ENCODE measurements around the gene SPATA6L.

SPATA6L gene

DNA sequence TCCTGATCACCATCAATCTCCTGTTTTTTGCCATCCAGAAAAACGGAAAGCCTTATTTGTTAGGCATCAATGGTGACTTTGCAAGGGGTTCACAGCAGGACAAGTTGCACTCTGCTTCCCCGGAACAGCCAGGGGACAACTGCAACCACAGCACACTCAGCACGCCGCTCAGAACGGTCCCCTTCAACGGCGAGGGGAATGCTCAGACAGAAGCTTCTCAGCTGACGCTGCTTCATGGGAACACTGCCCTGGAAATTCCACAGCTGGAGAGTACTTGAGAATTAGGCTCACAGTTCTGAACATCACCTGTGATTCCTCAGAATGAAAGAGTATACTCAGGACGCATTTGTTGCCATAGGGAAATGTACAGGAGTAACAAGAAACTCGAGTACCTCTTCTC is 44.3 kb downstream of the SPATA6L start:
- DNase-seq = no peak

GRCh38 chr9:4620881-4621555 is 45.3 kb downstream of the SPATA6L start:
- no peak for DNase-seq

- DNase-seq = peak in 2 of 5 experiments; percentile 28 to 81
Measured at GRCh38 chr9:4620057-4620765, 46.1 kb downstream of the SPATA6L start.

DNA sequence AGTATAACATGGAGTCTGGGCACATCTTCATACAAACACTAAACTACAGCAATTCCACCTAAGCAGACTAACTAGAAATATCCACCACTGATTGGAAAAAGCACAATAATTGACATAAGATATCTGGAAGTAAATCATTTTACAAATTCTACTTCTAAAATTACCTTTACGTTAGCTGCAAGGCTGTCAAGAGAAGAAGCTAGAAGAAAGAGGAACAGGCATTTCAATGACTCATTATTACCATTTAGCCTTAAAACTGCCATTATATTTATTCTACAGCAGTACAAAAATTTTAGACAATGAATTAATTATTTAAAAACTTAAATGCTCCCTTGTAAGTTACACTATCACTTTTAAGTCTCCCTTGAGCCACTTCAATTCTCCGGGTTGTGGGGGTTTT is 47.6 kb downstream of the SPATA6L start:
- no peak for DNase-seq

GRCh38 chr9:4617752-4618151 is 48.5 kb downstream of the SPATA6L start:
- DNase-seq = no peak

DNA sequence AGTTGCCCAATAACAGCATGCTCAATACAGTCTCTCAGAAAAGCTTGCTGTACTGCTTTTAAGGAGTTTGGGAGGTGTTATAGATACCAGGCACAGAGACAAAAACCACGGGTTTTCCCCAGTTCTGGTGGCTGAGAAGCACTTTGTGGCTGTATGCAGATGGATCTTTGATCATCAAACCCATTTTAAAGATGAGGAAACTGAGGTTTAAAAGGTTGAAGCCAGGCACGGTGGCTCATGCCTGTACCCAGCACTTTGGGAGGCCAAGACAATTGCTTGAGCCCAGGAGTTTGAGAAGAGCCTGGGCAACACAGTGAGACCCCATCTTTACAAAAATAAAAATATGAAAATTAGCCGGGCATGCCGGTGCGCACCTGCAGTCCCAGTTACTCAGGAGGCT is 50.5 kb downstream of the SPATA6L start:
- DNase-seq = no peak

DNA sequence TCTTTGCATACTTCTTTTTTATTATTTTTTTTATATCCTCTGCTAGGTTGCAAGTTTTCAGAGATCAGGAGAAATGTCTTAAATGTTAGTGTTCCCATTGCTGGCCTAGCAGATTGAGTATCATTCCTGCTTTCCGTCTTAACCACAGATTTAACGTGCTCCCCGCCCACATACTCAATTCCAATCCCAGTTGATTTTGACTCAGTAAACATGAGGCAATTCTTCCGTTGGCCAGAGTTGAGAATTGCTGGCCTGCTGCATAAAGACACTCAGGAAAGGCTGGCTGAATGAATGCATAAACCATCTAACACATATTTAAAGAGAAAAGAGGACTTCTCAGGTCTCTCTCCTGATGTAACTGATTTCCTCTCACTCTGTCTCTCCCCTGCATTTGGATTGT is 51.0 kb downstream of the SPATA6L start:
- no peak for DNase-seq

DNA sequence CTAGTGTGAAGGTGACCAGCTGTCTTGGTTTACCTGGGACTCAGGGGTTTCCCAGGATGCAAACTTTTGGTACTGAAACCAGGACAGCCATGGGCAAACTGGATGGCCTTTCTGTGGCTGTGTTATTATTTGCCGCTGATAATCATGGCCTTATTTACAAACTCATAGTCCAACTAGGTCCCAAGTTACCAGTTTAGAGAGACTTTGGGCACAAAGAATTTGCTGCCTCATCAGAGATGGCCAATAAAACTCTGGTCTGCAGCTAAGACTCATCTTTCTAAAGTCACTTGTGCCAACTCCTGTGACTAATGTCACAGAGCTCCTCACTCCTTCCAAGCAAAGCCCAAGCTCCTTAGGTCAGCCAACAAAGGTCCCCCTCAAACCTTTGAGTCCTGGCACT is 51.7 kb downstream of the SPATA6L start:
- DNase-seq = no peak

GRCh38 chr9:4606033-4606432 is 60.2 kb downstream of the SPATA6L start:
- DNase-seq = peak in 2 of 5 experiments; percentile 9 to 59

DNA sequence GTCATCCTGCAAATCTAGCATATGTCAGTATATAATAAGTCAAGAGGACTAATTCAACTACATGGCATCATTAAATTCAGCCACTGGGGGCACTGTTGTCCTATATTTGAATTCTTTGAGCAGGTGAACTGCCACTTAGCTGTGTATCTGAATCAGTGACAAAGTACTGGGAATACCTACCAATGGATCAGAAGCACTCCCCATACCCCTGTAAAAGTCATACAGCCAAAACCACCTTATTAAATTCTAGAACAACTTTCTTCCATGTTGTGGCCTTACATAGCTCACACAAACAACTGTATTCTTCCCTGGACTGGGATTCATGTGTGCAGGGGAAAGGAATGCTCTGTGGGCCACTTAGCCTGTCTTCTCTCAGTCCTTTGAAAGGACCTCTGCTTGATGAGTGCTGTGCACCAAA is 61.6 kb downstream of the SPATA6L start:
- peak in 4 of 5 experiments; percentile 22 to 75 (median 38) for DNase-seq

- DNase-seq = no peak
Measured at GRCh38 chr9:4603830-4604229, 62.5 kb downstream of the SPATA6L start.

DNA sequence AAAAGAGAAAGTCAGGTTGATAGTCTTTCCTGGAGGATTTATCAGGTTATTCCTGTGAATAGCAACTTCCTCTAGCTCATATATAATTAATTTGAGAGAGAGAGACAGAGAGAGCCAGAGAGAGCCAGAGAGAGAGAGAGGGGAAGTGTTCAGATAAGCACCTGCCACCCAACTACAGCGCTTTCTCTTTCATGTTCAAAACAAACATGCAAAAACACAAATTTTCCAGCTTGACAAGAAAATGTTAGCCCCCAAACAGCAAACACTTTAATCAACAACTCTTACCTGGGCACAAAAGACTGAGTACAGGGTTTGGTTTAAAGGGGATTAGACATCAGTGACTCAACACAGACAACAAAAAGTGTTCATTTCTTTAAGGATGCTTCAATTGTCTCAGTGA is 65.9 kb downstream of the SPATA6L start:
- DNase-seq = peak in 1 of 5 experiments; percentile 37

- DNase-seq = peak in 3 of 5 experiments; percentile 21 to 93 (median 38)
Measured at GRCh38 chr9:4596165-4596922, 69.9 kb downstream of the SPATA6L start.

GRCh38 chr9:4594994-4595393 is 71.3 kb downstream of the SPATA6L start:
- DNase-seq = no peak

DNA sequence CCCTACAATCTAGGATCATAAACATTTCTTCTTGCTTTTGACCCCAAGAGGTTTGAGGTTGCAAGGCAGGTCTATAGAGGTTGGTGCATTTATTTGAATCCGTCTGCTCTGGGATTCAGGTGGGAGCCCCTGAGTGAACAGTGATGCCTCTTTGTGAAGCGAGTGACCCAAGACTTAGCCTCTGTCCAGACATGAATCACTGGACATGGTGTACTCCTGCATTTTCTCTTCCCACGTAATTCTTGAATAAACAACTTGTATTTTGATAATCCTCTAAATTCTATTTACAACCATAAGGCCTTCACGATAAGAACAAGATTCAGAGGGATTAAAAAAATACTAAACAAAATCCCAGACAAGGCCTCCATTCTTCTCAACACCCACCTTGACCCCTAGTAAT is 71.7 kb downstream of the SPATA6L start:
- DNase-seq = no peak

DNA sequence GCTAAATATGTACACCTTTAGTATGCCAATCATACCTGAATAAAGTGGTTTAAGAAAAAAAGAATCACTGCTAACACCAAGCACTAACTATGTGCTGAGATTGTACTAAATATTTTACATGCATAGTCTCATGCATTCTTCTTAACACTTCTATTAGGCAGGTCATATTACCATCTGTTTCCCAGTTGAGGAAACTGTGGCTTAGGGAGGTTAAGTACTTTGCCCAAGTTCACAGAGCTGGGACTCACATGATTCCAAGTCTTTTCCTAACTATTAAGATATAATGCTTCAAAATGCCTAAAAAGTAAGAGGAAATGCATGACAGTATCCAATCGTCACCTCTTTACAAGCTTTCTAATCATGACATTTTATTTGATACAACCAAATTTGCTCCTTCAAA is 73.4 kb downstream of the SPATA6L start:
- DNase-seq = no peak

DNA sequence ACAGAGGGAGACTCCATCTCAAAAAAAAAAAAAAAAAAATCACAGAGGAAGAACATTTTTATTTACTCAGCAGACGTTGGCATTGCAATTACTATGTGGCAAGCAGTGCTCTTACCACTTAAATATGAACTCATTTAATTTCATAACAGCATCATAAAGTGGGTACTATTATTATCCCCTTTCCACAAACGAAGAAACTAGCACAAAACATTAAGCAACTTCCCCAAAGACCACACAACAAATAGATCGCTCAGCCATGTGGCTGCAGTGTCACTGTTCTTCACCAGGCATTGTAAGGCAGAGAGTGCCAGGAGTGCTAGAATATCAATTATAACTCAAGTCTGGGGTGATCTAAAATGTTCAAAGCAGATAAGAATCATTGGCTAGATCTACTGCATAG is 74.0 kb downstream of the SPATA6L start:
- no peak for DNase-seq

DNA sequence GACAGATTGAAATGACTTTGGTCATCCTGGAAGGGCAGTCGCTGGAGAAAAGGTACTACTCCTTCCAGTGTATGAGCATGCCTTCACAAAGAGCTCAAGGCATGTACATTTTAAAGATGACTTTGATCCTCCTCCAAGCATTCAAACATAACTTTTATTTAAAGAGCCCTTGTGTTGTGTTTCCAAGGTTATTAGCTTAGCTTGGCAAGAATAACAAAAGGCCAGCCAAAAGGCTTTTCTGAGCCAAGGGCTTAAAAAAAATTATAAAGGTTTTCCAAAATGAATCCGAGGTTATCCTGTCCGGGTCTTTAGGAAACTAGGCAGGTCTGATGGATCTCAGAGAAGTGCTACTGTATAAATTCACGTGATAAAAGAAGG is 75.2 kb downstream of the SPATA6L start:
- no peak for DNase-seq

GRCh38 chr9:4590430-4591122 is 75.7 kb downstream of the SPATA6L start:
- no peak for DNase-seq

GRCh38 chr9:4588721-4589120 is 77.6 kb downstream of the SPATA6L start:
- no peak for DNase-seq

DNA sequence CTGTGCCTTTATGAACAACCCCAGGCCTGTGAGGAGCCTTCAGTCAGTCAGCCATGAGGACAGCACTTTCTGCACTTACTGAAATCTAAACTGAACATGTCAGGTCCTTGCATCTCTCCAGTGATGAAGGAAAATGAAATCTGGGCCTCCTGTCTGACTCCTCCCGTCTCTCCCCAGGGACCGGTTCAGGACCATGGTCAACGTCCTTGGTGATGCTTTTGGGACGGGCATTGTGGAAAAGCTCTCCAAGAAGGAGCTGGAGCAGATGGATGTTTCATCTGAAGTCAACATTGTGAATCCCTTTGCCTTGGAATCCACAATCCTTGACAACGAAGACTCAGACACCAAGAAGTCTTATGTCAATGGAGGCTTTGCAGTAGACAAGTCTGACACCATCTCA is 81.1 kb downstream of the SPATA6L start:
- no peak for DNase-seq

- no peak for DNase-seq
Measured at GRCh38 chr9:4584636-4585035, 81.6 kb downstream of the SPATA6L start.

DNA sequence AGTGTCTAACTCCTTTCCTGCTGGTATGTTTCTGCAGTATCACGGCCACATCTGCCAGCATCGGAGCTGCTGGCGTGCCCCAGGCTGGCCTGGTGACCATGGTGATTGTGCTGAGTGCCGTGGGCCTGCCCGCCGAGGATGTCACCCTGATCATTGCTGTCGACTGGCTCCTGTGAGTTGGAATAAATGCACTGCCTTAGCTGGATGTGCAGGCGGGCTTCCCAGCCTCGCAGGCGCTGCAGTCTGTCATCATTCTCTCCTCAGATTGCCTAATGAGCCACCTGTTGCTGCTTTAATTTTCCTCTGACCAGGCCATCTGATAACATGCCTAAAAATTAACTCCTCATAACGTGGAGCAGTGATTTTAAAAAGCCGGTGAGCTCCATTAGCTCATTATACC is 83.3 kb downstream of the SPATA6L start:
- DNase-seq = no peak
